Stimulated activated CD4-positive, alpha-beta T cell treated with anti-CD3 and anti-CD28 coated beads, TNF-alpha, amount 100 ng/mL, for 24 hours (primary cell): Measurements from ENCODE around the gene PIK3C2G.

Source experiments
- DNase-seq, 3 experiments: peaks; one replicate each; pipeline ENCODE4 v3.0.0-alpha.2; 2020; ENCODE audit warnings: low read depth in 3 of 3

The PIK3C2G gene

GRCh38 chr12:18340186-18340585 is 78.9 kb downstream of the PIK3C2G start:
- no peak for DNase-seq

- no peak for DNase-seq
Observed at GRCh38 chr12:18340786-18341185, 79.5 kb downstream of the PIK3C2G start.

- no peak for DNase-seq
Observed at GRCh38 chr12:18343708-18344107, 82.4 kb downstream of the PIK3C2G start.

GRCh38 chr12:18345021-18345735 is 83.9 kb downstream of the PIK3C2G start:
- DNase-seq = no peak

- no peak for DNase-seq
Observed at GRCh38 chr12:18352312-18352711, 91.0 kb downstream of the PIK3C2G start.

GRCh38 chr12:18355429-18355828 is 94.1 kb downstream of the PIK3C2G start:
- no peak for DNase-seq

GRCh38 chr12:18358077-18358476 is 96.8 kb downstream of the PIK3C2G start:
- no peak for DNase-seq

GRCh38 chr12:18358930-18359329 is 97.6 kb downstream of the PIK3C2G start:
- no peak for DNase-seq

GRCh38 chr12:18361433-18361832 is 100.1 kb downstream of the PIK3C2G start:
- DNase-seq = no peak

GRCh38 chr12:18363321-18363720 is 102.0 kb downstream of the PIK3C2G start:
- DNase-seq = no peak

GRCh38 chr12:18368594-18368993 is 107.3 kb downstream of the PIK3C2G start:
- no peak for DNase-seq

- DNase-seq = no peak
Observed at GRCh38 chr12:18373181-18373580, 111.9 kb downstream of the PIK3C2G start.

- DNase-seq = no peak
Observed at GRCh38 chr12:18375131-18375530, 113.8 kb downstream of the PIK3C2G start.

- DNase-seq = no peak
Observed at GRCh38 chr12:18375583-18375982, 114.3 kb downstream of the PIK3C2G start.

GRCh38 chr12:18382236-18382885 is 121.0 kb downstream of the PIK3C2G start:
- DNase-seq = no peak

GRCh38 chr12:18383203-18383602 is 121.9 kb downstream of the PIK3C2G start:
- DNase-seq = no peak

- no peak for DNase-seq
Observed at GRCh38 chr12:18387706-18388105, 126.4 kb downstream of the PIK3C2G start.

- DNase-seq = no peak
Observed at GRCh38 chr12:18389820-18390219, 128.5 kb downstream of the PIK3C2G start.

- no peak for DNase-seq
Observed at GRCh38 chr12:18391151-18391550, 129.8 kb downstream of the PIK3C2G start.

GRCh38 chr12:18394742-18395141 is 133.4 kb downstream of the PIK3C2G start:
- no peak for DNase-seq

- no peak for DNase-seq
Observed at GRCh38 chr12:18400186-18400585, 138.9 kb downstream of the PIK3C2G start.

GRCh38 chr12:18402872-18403611 is 141.7 kb downstream of the PIK3C2G start:
- no peak for DNase-seq

GRCh38 chr12:18411453-18411852 is 150.1 kb downstream of the PIK3C2G start:
- no peak for DNase-seq
